ENCODE results near the gene FTCD.
"Not testable (repeated sequence)": the region's sequence is repeated elsewhere in the genome, so short reads cannot be mapped to it uniquely, and the experiment has no call there.

FTCD gene

DNA sequence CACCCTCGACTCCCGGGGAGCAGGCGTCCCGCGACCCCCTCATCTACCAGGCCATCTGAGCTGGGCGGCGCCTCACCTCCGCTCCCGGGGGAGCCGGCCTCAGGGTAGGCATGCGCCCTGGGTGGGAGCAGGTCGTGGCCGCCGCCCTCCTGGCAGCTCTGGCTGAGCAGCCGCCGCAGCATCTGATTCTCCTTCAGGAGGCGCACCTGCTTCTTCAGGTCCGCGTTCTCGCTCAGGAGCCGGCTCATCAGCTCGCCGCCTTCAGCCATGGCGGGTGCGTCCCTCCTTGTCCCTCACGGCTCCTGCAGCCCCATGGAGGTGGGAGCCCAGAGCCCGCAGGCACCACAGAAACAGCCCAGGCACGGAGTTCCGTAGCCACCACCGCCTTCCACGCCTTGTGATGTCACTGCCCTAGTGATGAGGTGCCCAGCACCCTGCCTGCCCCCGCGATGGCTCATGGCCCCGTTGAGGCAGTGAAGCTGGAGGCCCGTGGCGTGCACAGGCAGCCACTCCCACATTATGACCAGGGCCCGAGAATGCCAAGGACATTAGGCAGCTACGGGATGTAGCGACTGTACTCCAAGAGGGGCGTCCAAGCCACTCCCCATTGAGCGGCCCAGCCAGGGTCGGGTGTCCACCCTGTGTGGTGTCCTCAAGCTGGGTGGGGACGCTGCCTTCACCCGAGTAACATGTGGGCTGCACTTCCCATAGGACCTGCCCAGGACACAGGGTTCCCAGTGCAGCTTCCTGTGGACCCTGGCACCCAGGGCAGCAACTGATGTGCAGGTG is 27.4 kb upstream of the FTCD start:
- H3K9me3 Mint-ChIP-seq = peaks cover 0 to under 1% of the 10 kb centered on the region in 2 donors
- peak overlapping the region; percentile 68 to 80 for H3K4me3 Mint-ChIP-seq
- DNase-seq (no peak), ATAC-seq (replicated peaks) (no peak)
- H3K36me3 Mint-ChIP-seq = peaks cover under 1 to 2% of the 10 kb centered on the region in 2 donors
- peaks cover 2 to 11% of the 10 kb centered on the region in 2 donors for H3K4me1 Mint-ChIP-seq
- H3K27ac Mint-ChIP-seq = peak overlapping the region; percentile 62
- no peaks in the 10 kb centered on the region for H3K27me3 Mint-ChIP-seq

DNA sequence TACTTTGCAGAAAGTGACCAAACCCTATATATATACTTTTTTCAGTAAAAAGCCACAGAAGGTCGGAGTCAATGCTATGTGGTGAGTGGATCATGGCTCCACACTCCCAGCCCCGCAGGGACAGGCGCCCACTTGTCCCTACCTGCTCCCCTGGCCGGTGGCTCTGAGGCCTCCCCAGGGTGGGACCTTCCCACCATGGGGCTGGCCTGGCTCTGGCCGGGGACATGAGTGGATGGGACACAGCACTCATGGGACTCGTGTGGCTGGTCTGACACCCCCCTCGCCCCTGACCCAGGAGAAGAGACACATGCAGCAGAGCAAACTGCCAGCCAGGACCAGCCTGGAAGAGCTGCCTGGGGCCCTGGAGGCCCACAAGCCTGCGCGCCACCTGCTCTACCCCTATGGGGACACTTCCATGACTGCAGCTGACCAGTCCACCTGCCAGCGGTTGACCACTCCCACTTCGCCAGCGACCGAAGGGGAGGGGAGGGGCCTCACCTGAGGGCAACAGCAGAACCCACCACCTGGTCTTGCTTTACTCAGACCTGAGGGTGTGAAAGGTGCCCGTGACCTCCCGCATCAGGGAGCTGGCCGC is 26.7 kb upstream of the FTCD start:
- no peak overlapping the region for H3K27ac Mint-ChIP-seq

DNA sequence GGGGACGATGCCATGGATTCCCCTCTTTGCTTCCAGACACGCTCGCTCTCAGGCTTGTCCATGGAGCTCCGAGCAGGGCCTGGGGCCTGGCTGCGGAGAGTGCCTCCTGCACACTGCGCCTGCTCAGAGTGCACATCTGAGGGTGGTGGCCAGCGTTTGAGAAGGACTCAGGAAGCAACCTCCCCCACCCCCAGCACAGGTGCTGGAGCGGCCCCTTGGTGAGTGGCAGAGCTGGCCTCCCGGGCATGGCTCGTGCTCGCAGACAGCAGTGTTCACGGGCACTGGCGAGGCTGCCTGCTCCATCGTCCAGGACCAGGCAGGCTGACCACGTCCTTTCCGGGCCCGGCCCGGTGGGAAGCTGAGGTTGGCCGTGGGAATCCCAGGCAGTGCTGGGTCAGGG is 26.1 kb upstream of the FTCD start:
- DNase-seq = no peak
- H3K4me3 Mint-ChIP-seq = no peak overlapping the region
- H3K27me3 Mint-ChIP-seq = no peaks in the 10 kb centered on the region
- H3K27ac Mint-ChIP-seq = no peak overlapping the region
- peaks cover 7 to 8% of the 10 kb centered on the region in 2 donors for H3K9me3 Mint-ChIP-seq
- peaks cover 3 to 4% of the 10 kb centered on the region in 2 donors for H3K36me3 Mint-ChIP-seq
- peaks cover 2 to 11% of the 10 kb centered on the region in 2 donors for H3K4me1 Mint-ChIP-seq
- no peak for ATAC-seq (replicated peaks)

More for the DNA sequence above, 26.7 kb upstream of the FTCD start:
- DNase-seq (no peak), ATAC-seq (replicated peaks) (no peak)
- peaks cover 2 to 11% of the 10 kb centered on the region in 2 donors for H3K4me1 Mint-ChIP-seq
- H3K4me3 Mint-ChIP-seq = no peak overlapping the region
- H3K27me3 Mint-ChIP-seq = no peaks in the 10 kb centered on the region
- H3K9me3 Mint-ChIP-seq = peaks cover under 1 to 3% of the 10 kb centered on the region in 2 donors
- H3K36me3 Mint-ChIP-seq = peaks cover 3 to 4% of the 10 kb centered on the region in 2 donors

DNA sequence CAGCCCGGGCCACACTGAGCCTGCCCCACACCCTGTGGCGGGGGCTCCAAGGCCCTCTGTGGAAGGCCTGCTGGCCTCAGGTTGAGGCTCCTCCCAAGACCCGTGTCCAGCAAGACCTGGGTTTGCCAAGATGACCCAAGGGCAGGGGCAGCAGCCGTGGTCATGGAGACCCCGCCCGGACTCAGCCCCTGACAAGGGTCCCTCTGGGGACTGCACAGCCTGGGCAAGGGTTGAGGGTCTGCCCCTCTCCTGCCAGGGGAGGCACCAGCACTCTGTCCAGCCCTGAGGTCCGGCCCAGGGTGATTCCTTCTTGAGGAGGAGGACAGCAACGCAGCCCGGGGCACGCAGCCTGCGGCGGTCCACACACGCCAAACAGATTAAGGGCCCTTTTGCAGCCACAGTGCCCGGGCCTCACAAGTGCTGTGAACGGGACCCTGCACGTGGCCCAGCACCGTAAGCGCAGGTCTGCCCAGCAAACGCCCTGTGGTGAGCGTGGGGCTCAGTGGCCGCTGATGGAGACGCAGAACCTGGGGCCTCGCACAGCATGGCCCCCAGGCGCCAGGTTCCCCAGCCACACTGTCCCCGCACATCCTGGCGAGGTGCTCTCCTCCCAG is 25.5 kb upstream of the FTCD start:
- ATAC-seq (replicated peaks) (no peak), DNase-seq (no peak)
- Mint-ChIP-seq H3K27ac (no peak overlapping the region), H3K27me3 (no peaks in the 10 kb centered on the region), H3K9me3 (peaks cover 12% of the 10 kb centered on the region in 2 donors), H3K4me1 (peaks cover 2 to 11% of the 10 kb centered on the region in 2 donors), H3K36me3 (peaks cover 4% of the 10 kb centered on the region in 2 donors), H3K4me3 (no peak overlapping the region)

DNA sequence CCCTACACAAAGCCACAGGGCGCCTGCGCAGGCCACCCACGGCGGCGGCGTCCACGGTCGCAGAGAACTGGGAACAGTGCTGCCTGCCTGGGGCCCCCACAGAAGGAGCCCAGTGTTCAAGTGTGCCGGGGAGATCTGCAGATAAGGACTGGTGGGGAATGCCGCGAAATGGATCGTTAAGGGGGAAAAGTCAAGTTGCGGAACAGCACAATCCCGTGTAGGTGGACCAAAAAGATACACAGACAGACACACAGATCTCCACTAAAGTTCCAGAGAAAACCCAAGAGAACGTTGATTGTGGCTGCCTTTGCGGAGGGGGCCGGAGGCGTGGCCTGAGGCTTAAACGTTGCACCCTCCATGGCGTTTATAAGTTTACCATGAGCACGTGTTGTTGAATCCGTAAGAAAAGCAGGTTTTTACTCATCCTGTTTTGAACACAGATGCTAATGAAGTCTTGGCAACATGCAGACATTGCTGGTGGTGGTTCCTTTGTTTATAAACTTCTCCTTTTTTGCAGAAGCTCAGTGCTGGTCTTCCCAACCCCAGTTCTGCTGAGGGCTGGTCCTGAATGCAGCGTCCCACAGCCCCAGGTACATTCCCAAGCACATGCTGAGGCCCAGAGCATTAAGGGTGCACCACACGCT is 24.8 kb upstream of the FTCD start:
- Mint-ChIP-seq H3K4me1 (peaks cover 2 to 11% of the 10 kb centered on the region in 2 donors), H3K9me3 (peaks cover 14 to 16% of the 10 kb centered on the region in 2 donors), H3K27ac (peak overlapping the region; percentile 39), H3K36me3 (peaks cover 4 to 10% of the 10 kb centered on the region in 2 donors), H3K4me3 (no peak overlapping the region), H3K27me3 (no peaks in the 10 kb centered on the region)
- ATAC-seq (replicated peaks) = no peak
- DNase-seq = no peak

DNA sequence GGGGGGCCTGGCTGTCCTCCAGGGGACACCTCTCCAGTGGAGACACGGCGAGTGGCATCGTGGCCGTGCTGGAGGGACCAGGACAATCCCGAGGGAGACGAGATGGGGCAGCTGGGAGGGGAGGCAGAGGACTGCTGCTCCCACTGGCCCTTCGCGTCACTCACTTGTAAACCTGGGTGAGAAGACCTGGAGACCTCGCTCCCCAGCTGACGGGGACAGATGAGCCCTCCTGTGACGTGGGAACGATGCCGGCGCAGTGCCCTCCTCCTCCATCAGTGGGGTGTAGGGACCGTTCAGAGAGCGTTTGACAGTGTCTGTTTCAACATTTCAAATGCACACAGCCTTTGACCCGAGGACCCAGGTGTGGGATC is 24.3 kb upstream of the FTCD start:
- peaks cover 2 to 11% of the 10 kb centered on the region in 2 donors for H3K4me1 Mint-ChIP-seq
- no peak for DNase-seq
- peak overlapping the region; percentile 39 for H3K27ac Mint-ChIP-seq
- no peak overlapping the region for H3K4me3 Mint-ChIP-seq
- no peaks in the 10 kb centered on the region for H3K27me3 Mint-ChIP-seq
- H3K36me3 Mint-ChIP-seq = peaks cover 8 to 15% of the 10 kb centered on the region in 2 donors
- peaks cover 18 to 21% of the 10 kb centered on the region in 2 donors for H3K9me3 Mint-ChIP-seq
- ATAC-seq (replicated peaks) = no peak

DNA sequence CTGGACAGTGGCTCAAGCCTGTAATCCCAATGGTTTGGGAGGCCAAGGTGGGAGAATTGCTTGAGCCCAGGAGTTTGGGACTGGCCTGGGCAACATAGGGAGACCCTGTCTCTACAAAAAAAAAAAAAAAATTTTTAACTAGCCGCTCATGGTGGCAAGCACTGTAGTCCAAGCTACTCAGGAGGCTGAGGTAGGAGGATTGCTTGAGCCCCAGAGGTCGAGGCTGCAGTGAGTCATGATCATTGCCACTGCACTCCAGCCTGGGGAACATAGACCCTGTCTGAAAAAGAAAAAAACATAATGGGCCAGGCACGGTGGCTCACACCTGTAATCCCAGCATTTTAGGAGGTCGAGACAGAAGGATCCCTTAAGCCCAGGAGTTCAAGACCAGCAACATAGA is 23.6 kb upstream of the FTCD start:
- Mint-ChIP-seq H3K4me1 (peaks cover 2 to 8% of the 10 kb centered on the region in 2 donors), H3K36me3 (peaks cover 11 to 20% of the 10 kb centered on the region in 2 donors), H3K4me3 (no peak overlapping the region), H3K27me3 (no peaks in the 10 kb centered on the region), H3K27ac (no peak overlapping the region), H3K9me3 (peaks cover 22 to 27% of the 10 kb centered on the region in 2 donors)
- DNase-seq = no peak
- no peak for ATAC-seq (replicated peaks)

DNA sequence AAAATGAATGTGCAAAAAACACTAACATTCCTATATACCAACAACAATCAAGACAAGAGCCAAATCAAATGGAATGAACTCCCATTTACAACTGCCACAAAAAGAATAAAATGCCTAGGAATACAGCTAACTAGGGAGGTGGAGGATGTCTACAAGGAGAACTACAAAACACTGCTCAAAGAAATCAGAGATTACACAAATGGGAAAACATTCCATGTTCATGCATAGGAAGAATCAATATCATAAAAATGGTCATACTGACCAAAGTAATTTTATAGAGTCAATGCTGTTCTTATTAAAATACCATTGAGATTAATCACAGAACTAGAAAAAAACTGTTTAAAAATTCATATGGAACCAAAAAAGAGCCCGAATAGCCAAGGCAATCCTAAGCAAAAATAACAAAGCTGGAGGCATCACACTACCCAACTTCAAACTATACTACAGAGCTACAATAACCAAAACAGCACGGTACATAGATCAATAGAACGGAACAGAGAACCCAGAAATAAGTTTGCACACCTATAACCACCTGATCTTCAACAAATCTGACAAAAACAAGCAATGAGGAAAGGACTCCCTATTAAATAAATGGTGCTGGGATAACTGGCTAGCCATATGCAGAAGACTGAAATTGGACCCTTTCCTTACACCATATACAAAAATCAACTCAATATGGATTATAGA is 21.2 kb upstream of the FTCD start:
- H3K27ac Mint-ChIP-seq; ATAC-seq (replicated peaks); H3K4me3 Mint-ChIP-seq; DNase-seq; H3K4me1 Mint-ChIP-seq; H3K27me3 Mint-ChIP-seq: not testable (repeated sequence)
- H3K36me3 Mint-ChIP-seq = peaks cover 11 to 32% of the 10 kb centered on the region in 2 donors
- H3K9me3 Mint-ChIP-seq = peaks cover 26 to 33% of the 10 kb centered on the region in 2 donors

DNA sequence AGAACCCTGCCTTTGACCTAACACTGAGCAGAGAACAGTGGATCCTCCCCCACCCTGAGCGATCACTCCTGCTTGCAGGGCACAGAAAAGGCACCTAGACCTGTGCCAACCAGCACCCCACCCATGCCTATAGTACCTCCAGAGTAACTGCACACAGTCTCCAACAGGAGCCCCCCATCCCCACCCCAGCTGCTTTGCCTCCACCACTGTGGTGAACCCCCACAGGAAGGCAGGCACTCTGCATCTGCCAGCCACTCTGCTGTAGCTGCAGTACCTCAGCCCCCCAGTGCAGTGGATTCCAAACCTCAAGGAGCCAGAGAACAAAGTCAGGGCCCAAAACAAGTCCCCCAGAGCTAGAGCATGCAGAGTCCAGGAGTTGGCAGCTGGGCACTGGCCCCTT is 18.2 kb upstream of the FTCD start:
- Mint-ChIP-seq H3K9me3 (peaks cover 28 to 33% of the 10 kb centered on the region in 2 donors), H3K4me3 (no peak overlapping the region), H3K27me3 (peaks cover 4 to 6% of the 10 kb centered on the region in 2 donors), H3K4me1 (peaks cover 4 to 8% of the 10 kb centered on the region in 2 donors), H3K27ac (no peak overlapping the region), H3K36me3 (peaks cover 11 to 32% of the 10 kb centered on the region in 2 donors)
- DNase-seq (no peak), ATAC-seq (replicated peaks) (no peak)

DNA sequence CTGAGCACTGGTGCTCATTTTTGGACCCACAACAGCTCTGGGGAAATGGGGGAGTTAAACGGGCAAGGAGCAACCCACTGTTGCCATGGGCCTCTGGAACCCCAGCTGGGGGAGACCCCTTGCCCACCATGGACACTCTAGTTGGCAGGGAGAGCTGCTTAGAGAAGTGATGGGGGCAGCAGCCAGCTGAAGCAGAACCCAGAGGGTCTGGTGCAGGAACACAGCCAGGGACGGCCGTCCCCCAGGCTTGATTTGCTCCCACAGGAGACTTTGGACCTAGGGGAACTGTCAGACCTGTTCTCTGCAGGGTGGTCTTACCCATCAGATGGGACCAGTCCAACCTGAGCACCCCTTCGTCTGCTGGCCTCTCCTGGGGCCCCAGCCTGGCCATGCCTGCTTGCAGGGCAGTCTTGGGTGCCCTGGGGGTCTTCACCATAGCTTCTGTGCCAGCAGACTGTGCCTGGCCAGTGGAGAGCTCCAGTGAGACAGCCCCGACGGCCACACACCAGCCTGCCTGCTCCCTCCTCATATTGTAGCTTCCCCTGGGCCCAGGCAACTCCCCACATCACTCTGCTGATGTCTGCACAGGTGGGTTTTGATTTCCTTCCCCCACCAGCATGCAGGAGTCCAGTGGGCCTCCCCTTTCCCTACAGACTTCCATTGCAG is 17.6 kb upstream of the FTCD start:
- no peak overlapping the region for H3K27ac Mint-ChIP-seq
- ATAC-seq (replicated peaks) = no peak
- H3K4me1 Mint-ChIP-seq = peaks cover 4 to 8% of the 10 kb centered on the region in 2 donors
- peaks cover 9 to 32% of the 10 kb centered on the region in 2 donors for H3K36me3 Mint-ChIP-seq
- no peak for DNase-seq
- H3K9me3 Mint-ChIP-seq = peaks cover 28 to 33% of the 10 kb centered on the region in 2 donors
- no peak overlapping the region for H3K4me3 Mint-ChIP-seq
- peaks cover 4 to 6% of the 10 kb centered on the region in 2 donors for H3K27me3 Mint-ChIP-seq

DNA sequence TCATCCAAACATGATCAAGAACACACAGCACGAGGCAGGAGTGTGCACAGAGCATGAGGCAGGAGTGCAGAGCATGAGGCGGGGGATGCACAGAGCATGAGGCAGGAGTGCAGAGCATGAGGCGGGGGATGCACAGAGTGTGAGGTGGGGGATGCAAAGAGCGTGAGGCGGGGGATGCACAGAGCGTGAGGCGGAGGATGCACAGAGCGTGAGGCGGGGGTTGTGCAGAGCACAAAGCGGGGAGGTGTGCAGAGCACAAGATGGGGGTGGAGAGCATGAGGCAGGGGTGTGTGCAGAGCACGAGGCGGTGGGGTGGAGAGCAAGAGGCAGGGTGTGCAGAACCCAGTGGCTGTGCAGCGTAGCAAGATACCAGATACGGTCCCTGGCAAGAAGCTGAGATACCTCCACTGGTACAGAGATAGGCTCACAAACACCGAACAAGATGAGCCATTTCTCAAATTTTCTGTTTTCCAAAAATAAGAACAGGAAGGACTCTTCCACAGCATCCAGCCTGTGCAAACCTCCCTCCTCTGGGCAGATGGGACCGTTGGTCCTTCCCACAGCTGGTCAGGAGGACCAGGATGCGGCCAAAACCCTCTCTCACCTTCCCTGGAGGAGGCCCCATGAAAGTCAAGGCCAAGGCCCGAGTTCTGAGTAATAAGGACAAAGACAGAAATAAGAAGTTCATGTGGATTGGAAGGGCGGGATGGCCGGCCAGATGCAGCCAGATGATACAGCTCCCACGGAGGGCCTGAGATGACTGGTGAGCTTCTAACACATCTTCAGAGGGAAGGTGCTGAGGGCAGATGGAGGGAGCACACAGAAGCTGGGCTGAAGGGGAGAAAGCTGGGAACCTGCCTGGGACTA is 16.9 kb upstream of the FTCD start:
- ATAC-seq (replicated peaks) = peak in 1 of 2 donors; percentile 46
- no peak for DNase-seq
- peaks cover 26 to 33% of the 10 kb centered on the region in 2 donors for H3K9me3 Mint-ChIP-seq
- H3K36me3 Mint-ChIP-seq = peaks cover 6 to 29% of the 10 kb centered on the region in 2 donors
- peaks cover 4 to 8% of the 10 kb centered on the region in 2 donors for H3K4me1 Mint-ChIP-seq
- peaks cover 4 to 6% of the 10 kb centered on the region in 2 donors for H3K27me3 Mint-ChIP-seq
- peak overlapping the region; percentile 31 for H3K27ac Mint-ChIP-seq
- no peak overlapping the region for H3K4me3 Mint-ChIP-seq

DNA sequence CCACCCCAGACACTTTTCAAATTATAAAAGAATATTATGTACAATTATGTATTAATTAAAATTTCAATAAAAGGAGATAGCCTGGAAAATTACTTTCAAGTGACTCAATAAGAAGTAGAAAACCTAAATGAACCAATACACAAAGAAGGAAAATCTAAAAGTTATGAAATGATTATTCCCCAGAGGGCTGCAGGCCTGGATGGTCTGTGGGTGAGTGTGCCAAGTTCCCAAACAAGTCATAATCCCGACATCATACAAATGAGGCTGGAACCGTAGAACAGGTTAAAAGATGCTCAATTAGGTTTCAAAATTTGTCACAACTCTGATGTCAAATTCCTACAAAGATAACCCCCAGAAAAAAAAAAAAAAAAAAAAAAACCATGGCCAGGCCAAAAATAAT is 16.2 kb upstream of the FTCD start:
- Mint-ChIP-seq H3K27ac (no peak overlapping the region), H3K27me3 (peaks cover 4 to 6% of the 10 kb centered on the region in 2 donors), H3K4me3 (no peak overlapping the region), H3K4me1 (peaks cover 4 to 8% of the 10 kb centered on the region in 2 donors), H3K9me3 (peaks cover 21 to 28% of the 10 kb centered on the region in 2 donors), H3K36me3 (peaks cover 6 to 29% of the 10 kb centered on the region in 2 donors)
- DNase-seq (no peak), ATAC-seq (replicated peaks) (no peak)

All from stimulated activated naive B cell treated with anti-CD40 and anti-IgM and Interleukin-4, amounts not matched to agents 10 μg/mL and 1 μg/mL and 100 μg/mL, for 72 hours (primary cell).